Spleen (tissue), 11 donors: ENCODE data around the gene CACNA1C. TPM values are rescaled to one million over a fixed set of nuclear protein-coding genes. Genes with fewer than 3 reads are reported as not detected.

Experiments
- DNase-seq: peaks from one replicate; pipeline ENCODE4 v3.0.0-alpha.2; 2020
- H3K27ac ChIP-seq, 8 donors: fragments of 200-600 bp; sonication (generic) in 7 of 8; 1 replicate in 4 of 8; 2 replicates in 4 of 8; pipeline versions ENCODE4 v1.5.0 to v1.8.0; 2016 to 2021; ENCODE audit warnings: inconsistent platforms in 4 of 8, mild to moderate bottlenecking in 4 of 8, moderate library complexity in 1 of 8
- H3K27me3 ChIP-seq, 7 donors: fragments of 200-600 bp; sonication (generic) in 6 of 7; replicated peaks in 1 of 7; 1 replicate in 4 of 7; 2 replicates in 3 of 7; pipeline versions ENCODE4 v1.5.0 to v1.8.0; 2016 to 2021; ENCODE audit warnings: inconsistent platforms in 3 of 7, mild to moderate bottlenecking in 1 of 7
- H3K36me3 ChIP-seq, 6 donors: fragments of 200-600 bp; sonication (generic) in 5 of 6; 1 replicate in 4 of 6; 2 replicates in 2 of 6; pipeline versions ENCODE4 v1.5.0 to v1.8.0; 2016 to 2021; ENCODE audit warnings: inconsistent platforms in 2 of 6
- H3K4me1 ChIP-seq, 6 donors: fragments of 200-600 bp; sonication (generic) in 5 of 6; 1 replicate in 3 of 6; 2 replicates in 3 of 6; pipeline versions ENCODE4 v1.5.0 to v1.8.0; 2016 to 2021; ENCODE audit warnings: inconsistent platforms in 3 of 6
- H3K4me3 ChIP-seq, 8 donors: fragments of 200-600 bp; sonication (generic) in 7 of 8; 1 replicate in 4 of 8; 2 replicates in 4 of 8; pipeline versions ENCODE4 v1.5.0 to v1.8.0; 2016 to 2021; ENCODE audit warnings: inconsistent platforms in 4 of 8, mild to moderate bottlenecking in 4 of 8, moderate library complexity in 2 of 8
- H3K9me3 ChIP-seq, 8 donors: fragments of 200-600 bp; sonication (generic) in 7 of 8; 1 replicate in 4 of 8; 2 replicates in 4 of 8; pipeline versions ENCODE4 v1.5.0 to v1.8.0; 2016 to 2021; ENCODE audit warnings: inconsistent platforms in 4 of 8
- POLR2A ChIP-seq, 3 donors: fragments of 450-650 bp; IDR thresholded peaks; one replicate each; pipeline ENCODE4 v1.5.1; 2017; ENCODE audit warnings: antibody characterized with exemption in 3 of 3, mild to moderate bottlenecking in 1 of 3
- POLR2AphosphoS5 ChIP-seq, 3 donors: sonication (generic); formaldehyde crosslinking; IDR thresholded peaks; one replicate each; pipeline ENCODE4 v1.5.1; 2017; ENCODE audit warnings: antibody characterized with exemption in 3 of 3
- WGBS, 5 donors: extraction: QIAGEN DNeasy Blood & Tissue Kit in 3 of 5; methylation state at CpG; one replicate each; pipeline versions ENCODE4 v1.1.5 to v1.1.7; 2013 to 2018; 5-methylcytosine and 5-hydroxymethylcytosine counted together
- intact Hi-C: fragments of 100-400 bp; cut with DNase I; formaldehyde crosslinking; loops from one replicate; pipeline ENCODE4 v1.15.0; 2023; ENCODE audit warnings: low total_unique reads
- polyA plus RNA-seq, 3 donors: library from polyadenylated mRNA; stranded (reverse); fragments of 200-250 nt; gene quantifications; one replicate each; pipeline ENCODE4 v1.2.1, GENCODE V29; 2013
- total RNA-seq, 7 donors: library from RNA; depleted of rRNA in 3 of 7; stranded (reverse); fragments of >200 nt in 3 of 7; fragmentation: NEBNext Ultra II Directional in 4 of 7; extraction: Animal tissue kit (Norgen Biotek cat#: 25700) in 4 of 7; gene quantifications; one replicate each; pipeline versions ENCODE4 v1.1.0 to v1.2.1, GENCODE V29; 2016 to 2021
- TF ChIP-seq, protein P1 (sequence below), 11 experiments: fragments of 200-600 bp in 7 of 11; fragments of 450-650 bp in 4 of 11; sonication (generic) in 4 of 11; IDR thresholded peaks in 8 of 11; conservative IDR thresholded peaks in 3 of 11; 1 replicate in 7 of 11; 2 replicates in 4 of 11; pipeline versions ENCODE4 v1.4.0 to v1.8.0; 2016 to 2021; ENCODE audit warnings: antibody characterized with exemption in 11 of 11, inconsistent platforms in 4 of 11, mild to moderate bottlenecking in 1 of 11
- donor health status: healthy with polysubstance abuse.
- donor health status: DM: no; HTN: no; CAD: no; lungs with moderate emphysema.
- donor health status: DM: no; HTN: no; CAD: no.
- donor health status: Bipolar disorder and iron deficiency.
- donor health status: healthy.
- donor health status: DM: no; HTN: no; CAD: no.
- donor health status: DM: yes; HTN: yes; CAD: no.

Gene CACNA1C
- total and polyA plus RNA-seq, 10 donors = 0.67 to 27.6 (median 18.4) TPM

- 90 to 93% (median 93%) methylated on average over 10 of the region's 10 CpGs for WGBS, 5 donors
- intact Hi-C loops = no loop called here
- Histone ChIP-seq H3K27ac (no peak overlapping the region), H3K36me3 (no peaks in the 10 kb centered on the region), H3K4me3 (no peak overlapping the region), H3K27me3 (no peaks in the 10 kb centered on the region), H3K9me3 (no peaks in the 10 kb centered on the region), H3K4me1 (peaks cover 0 to 12% (median 0%) of the 10 kb centered on the region in 6 donors)
- DNase-seq = no peak
- no peak for TF ChIP-seq POLR2AphosphoS5 (IDR thresholded peaks at IDR 0.05)
- TF ChIP-seq, protein P1, sequence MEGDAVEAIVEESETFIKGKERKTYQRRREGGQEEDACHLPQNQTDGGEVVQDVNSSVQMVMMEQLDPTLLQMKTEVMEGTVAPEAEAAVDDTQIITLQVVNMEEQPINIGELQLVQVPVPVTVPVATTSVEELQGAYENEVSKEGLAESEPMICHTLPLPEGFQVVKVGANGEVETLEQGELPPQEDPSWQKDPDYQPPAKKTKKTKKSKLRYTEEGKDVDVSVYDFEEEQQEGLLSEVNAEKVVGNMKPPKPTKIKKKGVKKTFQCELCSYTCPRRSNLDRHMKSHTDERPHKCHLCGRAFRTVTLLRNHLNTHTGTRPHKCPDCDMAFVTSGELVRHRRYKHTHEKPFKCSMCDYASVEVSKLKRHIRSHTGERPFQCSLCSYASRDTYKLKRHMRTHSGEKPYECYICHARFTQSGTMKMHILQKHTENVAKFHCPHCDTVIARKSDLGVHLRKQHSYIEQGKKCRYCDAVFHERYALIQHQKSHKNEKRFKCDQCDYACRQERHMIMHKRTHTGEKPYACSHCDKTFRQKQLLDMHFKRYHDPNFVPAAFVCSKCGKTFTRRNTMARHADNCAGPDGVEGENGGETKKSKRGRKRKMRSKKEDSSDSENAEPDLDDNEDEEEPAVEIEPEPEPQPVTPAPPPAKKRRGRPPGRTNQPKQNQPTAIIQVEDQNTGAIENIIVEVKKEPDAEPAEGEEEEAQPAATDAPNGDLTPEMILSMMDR (IDR thresholded peaks at IDR 0.05 in 8 of 11, conservative IDR thresholded peaks at IDR 0.05 in 3 of 11) = no peak
- TF ChIP-seq POLR2A (IDR thresholded peaks at IDR 0.05) = no peak
Observed at GRCh38 chr12:2136901-2137300, 84.1 kb downstream of the CACNA1C start.

DNA sequence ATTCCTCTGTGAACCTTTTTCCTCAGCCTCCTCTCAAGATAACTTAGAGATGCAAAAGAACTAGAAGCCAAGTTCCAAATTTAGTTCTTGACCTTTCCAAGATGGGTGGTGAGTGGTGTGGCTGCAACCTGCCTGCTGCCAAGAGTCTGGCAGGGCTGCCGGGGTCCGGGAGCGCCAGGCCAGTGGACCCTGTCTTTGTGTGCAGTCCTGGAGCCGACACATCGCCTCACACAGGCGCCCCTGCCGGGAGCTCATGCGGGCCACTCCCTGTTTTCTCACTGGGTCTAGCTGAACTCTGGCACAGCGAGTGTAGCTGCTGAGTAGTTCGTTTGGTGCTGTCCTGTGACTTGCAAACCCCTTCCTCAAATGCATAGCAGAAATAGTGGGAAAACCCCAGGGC, 84.9 kb downstream of the CACNA1C start:
- H3K27me3 ChIP-seq = no peaks in the 10 kb centered on the region
- no peaks in the 10 kb centered on the region for H3K36me3 ChIP-seq
- WGBS, 5 donors = 77 to 96% (median 89%) methylated on average over 10 of the region's 10 CpGs
- intact Hi-C loops = no loop called here
- DNase-seq = no peak
- peaks cover 0 to 12% (median 0%) of the 10 kb centered on the region in 6 donors for H3K4me1 ChIP-seq
- H3K4me3 ChIP-seq = no peak overlapping the region
- no peaks in the 10 kb centered on the region for H3K9me3 ChIP-seq
- TF ChIP-seq, protein P1 (IDR thresholded peaks at IDR 0.05 in 8 of 11, conservative IDR thresholded peaks at IDR 0.05 in 3 of 11) = no peak
- TF ChIP-seq POLR2A (IDR thresholded peaks at IDR 0.05) (no peak), POLR2AphosphoS5 (IDR thresholded peaks at IDR 0.05) (no peak)
- no peak overlapping the region for H3K27ac ChIP-seq

DNA sequence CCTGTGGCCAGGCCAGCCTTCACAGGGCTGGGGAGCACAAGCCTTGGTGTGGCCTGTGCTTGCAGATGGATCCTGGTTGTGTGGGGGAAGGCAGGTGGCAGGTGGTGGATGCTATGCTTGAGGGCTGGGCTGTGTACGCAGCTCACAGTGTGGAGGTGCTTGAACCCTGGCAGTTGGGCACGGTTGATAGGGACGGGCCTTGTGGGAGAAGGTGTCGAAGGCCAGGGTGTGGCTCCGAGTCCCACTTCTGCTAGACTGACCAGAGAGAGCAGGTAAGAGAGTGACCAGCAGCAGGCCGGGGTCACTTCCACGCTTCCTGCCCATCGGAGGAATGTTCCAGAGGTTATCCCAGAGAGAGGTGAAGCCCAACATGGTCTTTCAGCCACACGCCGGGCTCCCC, 85.5 kb downstream of the CACNA1C start:
- H3K27ac ChIP-seq = no peak overlapping the region
- intact Hi-C loops = no loop called here
- H3K27me3 ChIP-seq = no peaks in the 10 kb centered on the region
- no peaks in the 10 kb centered on the region for H3K36me3 ChIP-seq
- 89 to 94% (median 91%) methylated on average over 10 of the region's 10 CpGs for WGBS, 5 donors
- DNase-seq = no peak
- H3K4me1 ChIP-seq = peaks cover 0 to 12% (median 0%) of the 10 kb centered on the region in 6 donors
- no peak overlapping the region for H3K4me3 ChIP-seq
- no peaks in the 10 kb centered on the region for H3K9me3 ChIP-seq
- TF ChIP-seq POLR2A (IDR thresholded peaks at IDR 0.05) (no peak), POLR2AphosphoS5 (IDR thresholded peaks at IDR 0.05) (no peak)
- TF ChIP-seq, protein P1 (IDR thresholded peaks at IDR 0.05 in 8 of 11, conservative IDR thresholded peaks at IDR 0.05 in 3 of 11) = no peak

GRCh38 chr12:2138871-2139308, 86.1 kb downstream of the CACNA1C start:
- WGBS, 5 donors = 93 to 97% (median 96%) methylated on average over 6 of the region's 6 CpGs
- Histone ChIP-seq H3K36me3 (no peaks in the 10 kb centered on the region), H3K4me1 (peaks cover 0 to 12% (median 0%) of the 10 kb centered on the region in 6 donors), H3K27ac (no peak overlapping the region), H3K9me3 (no peaks in the 10 kb centered on the region), H3K4me3 (no peak overlapping the region), H3K27me3 (no peaks in the 10 kb centered on the region)
- DNase-seq = no peak
- TF ChIP-seq POLR2A (IDR thresholded peaks at IDR 0.05) = no peak
- TF ChIP-seq, protein P1 (IDR thresholded peaks at IDR 0.05 in 8 of 11, conservative IDR thresholded peaks at IDR 0.05 in 3 of 11) = no peak
- TF ChIP-seq POLR2AphosphoS5 (IDR thresholded peaks at IDR 0.05) = no peak
- intact Hi-C loops = no loop called here
